HFFc6 (cell line): Measurements from ENCODE around the gene PDAP1. TPM values are rescaled to one million over a fixed set of nuclear protein-coding genes. Genes with fewer than 3 reads are reported as not detected.

Experiments used
- DNase-seq: peaks from one replicate; pipeline ENCODE4 v3.0.0-alpha.2; 2018
- H3K27ac Mint-ChIP-seq: 2 replicates; pipeline ENCODE4 v1.8.0; 2020; ENCODE audit warnings: mild to moderate bottlenecking, mixed read lengths
- H3K27me3 Mint-ChIP-seq: 2 replicates; pipeline ENCODE4 v1.8.0; 2021; ENCODE audit warnings: mild to moderate bottlenecking, moderate library complexity, mixed read lengths; ENCODE audit not compliant: insufficient read depth
- H3K36me3 Mint-ChIP-seq: 2 replicates; pipeline ENCODE4 v1.8.0; 2021; ENCODE audit warnings: low read depth, mixed read lengths
- H3K4me1 Mint-ChIP-seq: 2 replicates; pipeline ENCODE4 v1.8.0; 2020; ENCODE audit warnings: low read depth, mixed read lengths
- H3K4me3 Mint-ChIP-seq: 2 replicates; pipeline ENCODE4 v1.8.0; 2020; ENCODE audit warnings: mild to moderate bottlenecking, moderate library complexity, mixed read lengths
- H3K9me3 Mint-ChIP-seq: 2 replicates; pipeline ENCODE4 v1.8.0; 2020; ENCODE audit warnings: mild to moderate bottlenecking, mixed read lengths
- CTCF ChIP-seq: fragments of 200-600 bp; sonication (generic); IDR thresholded peaks from 2 replicates; pipeline ENCODE4 v1.5.0; 2021; ENCODE audit warnings: antibody characterized with exemption, mild to moderate bottlenecking
- total RNA-seq, 6 experiments: library from RNA; stranded (reverse); fragmentation: NEBNext Ultra II Directional; extraction: Animal tissue kit (Norgen Biotek cat#: 25700); gene quantifications; 2 replicates in 1 of 6; 3 replicates in 5 of 6; pipeline ENCODE4 v1.2.3, GENCODE V29; 2021

PDAP1 gene
- total RNA-seq, 6 experiments from 2014 or later = 148 to 213 (median 180) TPM

GRCh38 chr7:99398891-99399445 lies 9.4 kb downstream of the PDAP1 start:
- H3K4me3 Mint-ChIP-seq = no peak overlapping the region
- peaks cover 35% of the 10 kb centered on the region for H3K36me3 Mint-ChIP-seq
- H3K9me3 Mint-ChIP-seq = no peaks in the 10 kb centered on the region
- peaks cover 13% of the 10 kb centered on the region for H3K4me1 Mint-ChIP-seq
- peak overlapping the region; percentile 40 for H3K27ac Mint-ChIP-seq
- TF ChIP-seq CTCF = no peak
- peaks cover 15% of the 10 kb centered on the region for H3K27me3 Mint-ChIP-seq
- DNase-seq = no peak

- Mint-ChIP-seq H3K36me3 (peaks cover 34% of the 10 kb centered on the region), H3K27me3 (peaks cover 16% of the 10 kb centered on the region), H3K4me3 (no peak overlapping the region), H3K27ac (peak overlapping the region; percentile 49), H3K9me3 (no peaks in the 10 kb centered on the region), H3K4me1 (peaks cover 11% of the 10 kb centered on the region)
- TF ChIP-seq CTCF = no peak
- no peak for DNase-seq
Measured at GRCh38 chr7:99397297-99397983, 11.0 kb downstream of the PDAP1 start.

- H3K4me1 Mint-ChIP-seq = peaks cover 11% of the 10 kb centered on the region
- H3K4me3 Mint-ChIP-seq = no peak overlapping the region
- H3K27ac Mint-ChIP-seq = peak overlapping the region; percentile 49
- no peak for DNase-seq
- H3K36me3 Mint-ChIP-seq = peaks cover 39% of the 10 kb centered on the region
- H3K27me3 Mint-ChIP-seq = peaks cover 16% of the 10 kb centered on the region
- no peak for TF ChIP-seq CTCF
- no peaks in the 10 kb centered on the region for H3K9me3 Mint-ChIP-seq
Measured at GRCh38 chr7:99396418-99397296, 11.7 kb downstream of the PDAP1 start.

GRCh38 chr7:99395616-99396327 lies 12.6 kb downstream of the PDAP1 start:
- Mint-ChIP-seq H3K36me3 (peaks cover 33% of the 10 kb centered on the region), H3K9me3 (no peaks in the 10 kb centered on the region), H3K27ac (no peak overlapping the region), H3K27me3 (peaks cover 16% of the 10 kb centered on the region), H3K4me1 (peaks cover 11% of the 10 kb centered on the region), H3K4me3 (no peak overlapping the region)
- DNase-seq = no peak
- no peak for TF ChIP-seq CTCF

- no peak overlapping the region; the same call in 1 of the 2 replicates for H3K27ac Mint-ChIP-seq
- peaks cover 28% of the 10 kb centered on the region for H3K36me3 Mint-ChIP-seq
- H3K27me3 Mint-ChIP-seq = peaks cover 16% of the 10 kb centered on the region
- no peak overlapping the region for H3K4me3 Mint-ChIP-seq
- no peak for TF ChIP-seq CTCF
- no peak for DNase-seq
- H3K9me3 Mint-ChIP-seq = no peaks in the 10 kb centered on the region
- peaks cover 11% of the 10 kb centered on the region for H3K4me1 Mint-ChIP-seq
Measured at GRCh38 chr7:99394188-99394502, 14.3 kb downstream of the PDAP1 start.
